ENCODE measurements around the gene REX1BD.

The REX1BD gene

DNA sequence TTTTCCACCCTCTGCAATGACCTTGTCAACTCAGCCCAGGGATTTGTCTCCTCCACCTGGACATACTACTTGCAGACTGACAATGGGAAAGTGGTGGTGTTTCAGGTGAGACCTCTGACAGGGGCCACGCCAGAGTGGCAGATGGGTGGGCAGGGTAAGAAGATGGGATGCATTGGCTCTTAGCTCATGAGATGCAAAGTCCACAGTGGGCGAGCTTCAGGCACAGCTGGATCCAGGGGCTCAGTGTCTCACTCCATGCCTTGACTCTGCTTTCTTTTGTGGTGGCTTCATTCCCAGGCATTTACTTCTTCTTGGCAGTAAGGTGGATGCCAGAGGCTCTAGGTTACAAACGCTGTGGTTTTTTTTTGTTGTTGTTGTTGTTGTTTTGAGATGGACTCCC, 27.4 kb downstream of the REX1BD start:
- H3K9ac ChIP-seq = no peak overlapping the region
- peaks cover 10% of the 10 kb centered on the region for H3K4me1 ChIP-seq
- no peak overlapping the region for H3K4me2 ChIP-seq (ENCODE audit: low read length)
- H3K9me3 ChIP-seq (ENCODE audit: control insufficient read depth, low read length) = no peaks in the 10 kb centered on the region
- TF ChIP-seq, protein P1, sequence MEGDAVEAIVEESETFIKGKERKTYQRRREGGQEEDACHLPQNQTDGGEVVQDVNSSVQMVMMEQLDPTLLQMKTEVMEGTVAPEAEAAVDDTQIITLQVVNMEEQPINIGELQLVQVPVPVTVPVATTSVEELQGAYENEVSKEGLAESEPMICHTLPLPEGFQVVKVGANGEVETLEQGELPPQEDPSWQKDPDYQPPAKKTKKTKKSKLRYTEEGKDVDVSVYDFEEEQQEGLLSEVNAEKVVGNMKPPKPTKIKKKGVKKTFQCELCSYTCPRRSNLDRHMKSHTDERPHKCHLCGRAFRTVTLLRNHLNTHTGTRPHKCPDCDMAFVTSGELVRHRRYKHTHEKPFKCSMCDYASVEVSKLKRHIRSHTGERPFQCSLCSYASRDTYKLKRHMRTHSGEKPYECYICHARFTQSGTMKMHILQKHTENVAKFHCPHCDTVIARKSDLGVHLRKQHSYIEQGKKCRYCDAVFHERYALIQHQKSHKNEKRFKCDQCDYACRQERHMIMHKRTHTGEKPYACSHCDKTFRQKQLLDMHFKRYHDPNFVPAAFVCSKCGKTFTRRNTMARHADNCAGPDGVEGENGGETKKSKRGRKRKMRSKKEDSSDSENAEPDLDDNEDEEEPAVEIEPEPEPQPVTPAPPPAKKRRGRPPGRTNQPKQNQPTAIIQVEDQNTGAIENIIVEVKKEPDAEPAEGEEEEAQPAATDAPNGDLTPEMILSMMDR (IDR thresholded peaks at IDR 0.05) = no peak
- no peak overlapping the region for H3K27ac ChIP-seq
- H2AFZ ChIP-seq = no peak overlapping the region
- no peaks in the 10 kb centered on the region for H3K79me2 ChIP-seq
- H3K4me3 ChIP-seq (ENCODE audit: low read depth, low read length) = no peak overlapping the region
- no peaks in the 10 kb centered on the region for H3K36me3 ChIP-seq (ENCODE audit: control insufficient read depth, insufficient read depth, low read length)
- peaks cover 6% of the 10 kb centered on the region for H3K27me3 ChIP-seq (ENCODE audit: control insufficient read depth, insufficient read depth, low read length)

DNA sequence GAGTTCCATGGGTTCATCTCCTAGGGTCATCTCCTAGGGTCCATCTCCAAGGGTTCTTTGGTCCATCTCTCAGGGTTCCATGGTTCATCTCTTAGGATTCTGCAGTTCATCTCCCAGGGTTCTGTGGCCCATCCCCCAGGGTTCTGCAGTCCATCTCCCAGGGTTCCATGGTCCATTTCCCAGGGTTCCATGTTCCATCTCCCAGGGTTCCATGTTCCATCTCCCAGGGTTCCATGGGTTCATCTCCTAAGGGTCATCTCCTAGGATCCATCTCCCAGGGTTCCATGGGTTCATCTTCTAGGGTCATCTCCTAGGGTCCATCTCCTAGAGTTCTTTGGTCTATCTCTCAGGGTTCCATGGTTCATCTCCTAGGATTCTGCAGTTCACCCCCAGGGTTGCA, 29.0 kb downstream of the REX1BD start:
- H3K27me3 ChIP-seq (ENCODE audit: control insufficient read depth, insufficient read depth, low read length) = peaks cover 3% of the 10 kb centered on the region
- no peak overlapping the region for H3K27ac ChIP-seq
- no peak overlapping the region for H3K4me2 ChIP-seq (ENCODE audit: low read length)

DNA sequence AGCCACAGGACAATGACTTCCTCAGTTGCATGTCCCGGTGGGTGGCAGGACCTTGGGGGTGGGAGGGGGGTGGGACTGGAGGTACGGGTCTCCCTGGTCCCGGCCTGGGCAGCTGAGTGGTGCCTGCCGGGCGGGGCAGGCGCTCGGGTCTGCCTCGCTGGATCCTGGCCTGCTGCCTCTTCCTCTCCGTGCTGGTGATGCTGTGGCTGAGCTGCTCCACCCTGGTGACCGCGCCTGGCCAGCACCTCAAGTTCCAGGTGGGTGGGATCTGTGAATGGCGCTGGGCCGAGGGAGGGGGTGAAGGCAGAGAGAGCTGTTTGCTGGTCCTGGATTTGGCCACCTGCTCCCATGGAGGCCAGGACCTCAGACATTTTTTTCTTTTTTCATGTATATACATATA, 29.6 kb downstream of the REX1BD start:
- no peak overlapping the region for H2AFZ ChIP-seq
- no peaks in the 10 kb centered on the region for H3K9me3 ChIP-seq (ENCODE audit: control insufficient read depth, low read length)
- H3K9ac ChIP-seq = no peak overlapping the region
- no peak overlapping the region for H3K27ac ChIP-seq
- no peaks in the 10 kb centered on the region for H3K4me1 ChIP-seq
- TF ChIP-seq, protein P1 (IDR thresholded peaks at IDR 0.05) = no peak
- H3K27me3 ChIP-seq (ENCODE audit: control insufficient read depth, insufficient read depth, low read length) = peaks cover 3% of the 10 kb centered on the region
- no peaks in the 10 kb centered on the region for H3K79me2 ChIP-seq
- H3K4me2 ChIP-seq (ENCODE audit: low read length) = no peak overlapping the region
- H3K4me3 ChIP-seq (ENCODE audit: low read depth, low read length) = no peak overlapping the region
- H3K36me3 ChIP-seq (ENCODE audit: control insufficient read depth, insufficient read depth, low read length) = no peaks in the 10 kb centered on the region

More for the DNA sequence above, 29.0 kb downstream of the REX1BD start:
- TF ChIP-seq, protein P1 (IDR thresholded peaks at IDR 0.05) = no peak
- Histone ChIP-seq H3K79me2 (no peaks in the 10 kb centered on the region), H3K9me3 (ENCODE audit: control insufficient read depth, low read length) (no peaks in the 10 kb centered on the region), H3K36me3 (ENCODE audit: control insufficient read depth, insufficient read depth, low read length) (no peaks in the 10 kb centered on the region), H3K4me1 (peaks cover 3% of the 10 kb centered on the region), H3K4me3 (ENCODE audit: low read depth, low read length) (no peak overlapping the region), H3K9ac (no peak overlapping the region), H2AFZ (no peak overlapping the region)

DNA sequence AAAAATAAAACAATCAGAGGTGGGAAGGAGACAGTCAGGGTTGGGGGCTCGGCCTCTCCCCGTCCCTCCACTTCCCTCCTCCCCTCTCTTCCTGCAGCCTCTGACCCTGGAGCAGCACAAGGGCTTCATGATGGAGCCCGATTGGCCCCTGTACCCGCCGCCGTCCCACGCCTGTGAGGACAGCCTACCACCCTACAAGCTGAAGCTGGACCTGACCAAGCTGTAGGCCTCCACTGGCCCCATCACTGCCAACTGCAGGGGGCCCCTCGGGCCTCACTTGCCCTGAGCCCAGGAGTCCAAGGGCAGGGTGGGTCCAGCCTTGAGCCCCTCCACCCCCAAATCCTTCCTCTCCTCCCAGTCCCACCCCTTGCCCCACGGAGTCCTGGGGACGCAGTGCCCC, 31.7 kb downstream of the REX1BD start:
- H3K4me1 ChIP-seq = no peaks in the 10 kb centered on the region
- H3K36me3 ChIP-seq (ENCODE audit: control insufficient read depth, insufficient read depth, low read length) = no peaks in the 10 kb centered on the region
- H3K79me2 ChIP-seq = no peaks in the 10 kb centered on the region
- H3K4me2 ChIP-seq (ENCODE audit: low read length) = no peak overlapping the region
- no peaks in the 10 kb centered on the region for H3K27me3 ChIP-seq (ENCODE audit: control insufficient read depth, insufficient read depth, low read length)
- H3K9me3 ChIP-seq (ENCODE audit: control insufficient read depth, low read length) = no peaks in the 10 kb centered on the region
- no peak overlapping the region for H3K27ac ChIP-seq
- no peak overlapping the region for H3K4me3 ChIP-seq (ENCODE audit: low read depth, low read length)
- no peak overlapping the region for H2AFZ ChIP-seq
- TF ChIP-seq, protein P1 (IDR thresholded peaks at IDR 0.05) = no peak
- no peak overlapping the region for H3K9ac ChIP-seq

DNA sequence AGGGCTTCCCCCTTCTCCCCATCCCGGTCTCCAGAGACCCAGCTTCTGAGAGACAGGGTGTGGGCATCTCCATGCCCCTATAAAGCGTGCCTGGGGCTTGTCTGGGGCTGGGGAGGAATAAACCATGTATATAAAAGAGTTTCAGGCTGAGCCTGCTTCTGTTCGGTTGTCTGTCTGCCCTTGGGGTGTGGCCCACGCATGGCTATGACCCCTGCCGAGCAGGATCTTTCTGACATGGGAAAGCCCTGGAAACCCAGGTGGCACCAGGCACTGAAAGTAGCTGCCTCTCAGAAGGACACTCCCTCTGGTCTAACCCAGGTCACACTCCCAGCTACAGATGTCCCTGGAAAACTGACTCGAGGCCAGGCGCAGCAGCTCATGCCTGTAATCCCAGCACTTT, 32.3 kb downstream of the REX1BD start:
- Histone ChIP-seq H3K9me3 (ENCODE audit: control insufficient read depth, low read length) (no peaks in the 10 kb centered on the region), H3K27me3 (ENCODE audit: control insufficient read depth, insufficient read depth, low read length) (no peaks in the 10 kb centered on the region), H3K4me1 (no peaks in the 10 kb centered on the region), H3K9ac (no peak overlapping the region), H3K27ac (no peak overlapping the region), H3K4me2 (ENCODE audit: low read length) (no peak overlapping the region), H3K4me3 (ENCODE audit: low read depth, low read length) (no peak overlapping the region), H3K36me3 (ENCODE audit: control insufficient read depth, insufficient read depth, low read length) (no peaks in the 10 kb centered on the region), H2AFZ (no peak overlapping the region), H3K79me2 (no peaks in the 10 kb centered on the region)
- TF ChIP-seq, protein P1 (IDR thresholded peaks at IDR 0.05) = no peak
